Keratinocyte (primary cell): Measurements from ENCODE around the gene TRAF3. TPM values are rescaled to one million over a fixed set of nuclear protein-coding genes. Genes with fewer than 3 reads are reported as not detected.

Source experiments
- DNase-seq: peaks from one replicate; pipeline ENCODE4 v3.0.0-alpha.2; 2011; ENCODE audit warnings: low read depth, missing footprints, low spot score
- FAIRE-seq: peaks from 2 replicates; lab custom pipeline; 2011; peaks lifted over from hg19 to GRCh38; lab: Jason Lieb, UNC
- H2AFZ ChIP-seq: 2 replicates; pipeline ENCODE4 v1.6.0; 2012; ENCODE audit warnings: low read length, control low read depth, inconsistent platforms; ENCODE audit not compliant: control insufficient read depth
- H3K27ac ChIP-seq: 2 replicates; pipeline ENCODE4 v1.5.1; 2011; ENCODE audit warnings: low read length; ENCODE audit not compliant: control insufficient read depth, insufficient read depth
- H3K27me3 ChIP-seq: 3 replicates; pipeline ENCODE4 v1.6.0; 2011; ENCODE audit warnings: low read length; ENCODE audit not compliant: control insufficient read depth, insufficient read depth; ENCODE audit errors: extremely low read depth
- H3K36me3 ChIP-seq, 2 experiments: 2 replicates in 1 of 2; 3 replicates in 1 of 2; pipeline ENCODE4 v1.5.1; 2011; ENCODE audit warnings: low read length in 2 of 2, mild to moderate bottlenecking in 1 of 2; ENCODE audit not compliant: control insufficient read depth in 2 of 2, insufficient read depth in 2 of 2; ENCODE audit errors: extremely low read depth in 1 of 2
- H3K4me1 ChIP-seq: 3 replicates; pipeline ENCODE4 v1.5.1; 2011; ENCODE audit warnings: low read length; ENCODE audit not compliant: control insufficient read depth, insufficient read depth; ENCODE audit errors: extremely low read depth
- H3K4me2 ChIP-seq: 3 replicates; pipeline ENCODE4 v1.6.0; 2011; ENCODE audit warnings: low read depth, low read length; ENCODE audit not compliant: control insufficient read depth, insufficient read depth; ENCODE audit errors: extremely low read depth
- H3K4me3 ChIP-seq, 3 experiments: fragments of 200-600 bp in 1 of 3; sonication (generic) in 1 of 3; 2 replicates in 2 of 3; 3 replicates in 1 of 3; pipeline ENCODE4 v1.5.1; 2011 to 2016; ENCODE audit warnings: low read length in 3 of 3, mild to moderate bottlenecking in 3 of 3, control low read depth in 2 of 3, inconsistent platforms in 1 of 3, low read depth in 1 of 3, mixed read lengths in 1 of 3, mixed run types in 1 of 3, moderate library complexity in 1 of 3; ENCODE audit not compliant: control insufficient read depth in 2 of 3, insufficient read depth in 2 of 3; ENCODE audit errors: extremely low read depth in 1 of 3
- H3K79me2 ChIP-seq: 2 replicates; pipeline ENCODE4 v1.6.0; 2012; ENCODE audit warnings: low read length; ENCODE audit not compliant: control insufficient read depth, insufficient read depth
- H3K9ac ChIP-seq: 3 replicates; pipeline ENCODE4 v1.6.0; 2011; ENCODE audit warnings: low read length; ENCODE audit not compliant: control insufficient read depth, insufficient read depth; ENCODE audit errors: extremely low read depth
- H3K9me1 ChIP-seq: 3 replicates; pipeline ENCODE4 v1.6.0; 2011; ENCODE audit warnings: low read length; ENCODE audit not compliant: control insufficient read depth, insufficient read depth; ENCODE audit errors: extremely low read depth
- H3K9me3 ChIP-seq: 2 replicates; pipeline ENCODE4 v1.5.1; 2012; ENCODE audit warnings: low read depth, low read length; ENCODE audit not compliant: control insufficient read depth
- H4K20me1 ChIP-seq: 3 replicates; pipeline ENCODE4 v1.6.0; 2011; ENCODE audit warnings: low read length; ENCODE audit not compliant: control insufficient read depth, insufficient read depth; ENCODE audit errors: extremely low read depth
- EZH2 ChIP-seq: IDR thresholded peaks from one replicate; pipeline ENCODE4 v1.6.1; 2012; ENCODE audit warnings: inconsistent platforms, mild to moderate bottlenecking, low read length, moderate library complexity
- dilution Hi-C: fragments of 300-500 bp; cut with MboI; formaldehyde crosslinking; loops from one replicate; pipeline ENCODE4 v1.7.0; 2020; ENCODE audit warnings: low sequenced_read_pairs; ENCODE audit not compliant: extremely low pct_ligation_motif_present
- polyA minus RNA-seq, 3 experiments: library from RNA; depleted of rRNA, polyadenylated mRNA; stranded (reverse); fragments of >200 nt; gene quantifications; 1 replicate in 1 of 3; 2 replicates in 1 of 3; 3 replicates in 1 of 3; pipeline ENCODE4 v1.2.3, GENCODE V29; 2011
- polyA plus RNA-seq, 5 experiments: library from polyadenylated mRNA; depleted of rRNA in 3 of 5; stranded (reverse) in 3 of 5; stranded (forward) in 1 of 5; unstranded in 1 of 5; fragments of >200 nt; gene quantifications; 1 replicate in 1 of 5; 2 replicates in 3 of 5; 3 replicates in 1 of 5; pipeline versions ENCODE4 v1.2.1 to v1.2.3, GENCODE V29; 2011 to 2012; ENCODE audit warnings: missing spikeins in 2 of 5, low read depth in 1 of 5, low replicate concordance in 1 of 5
- TF ChIP-seq, protein P1 (sequence below), 3 experiments: IDR thresholded peaks in 1 of 3; conservative IDR thresholded peaks in 1 of 3; optimal IDR thresholded peaks in 1 of 3; 2 replicates in 2 of 3; 3 replicates in 1 of 3; pipeline versions ENCODE3 to v1.5.1; 2011; ENCODE audit warnings: low read length in 3 of 3, mild to moderate bottlenecking in 3 of 3, moderate library complexity in 2 of 3, control low read depth in 1 of 3, inconsistent platforms in 1 of 3; ENCODE audit not compliant: insufficient read depth in 2 of 3; ENCODE audit errors: extremely low read depth in 1 of 3

The TRAF3 gene
- 11.0 to 20.1 TPM (median 12.5 TPM) in 3 replicates for polyA plus RNA-seq
- polyA plus RNA-seq (2011; ENCODE audit: low read depth): 11.3 TPM
- 14.0 and 17.4 TPM in 2 replicates for polyA plus RNA-seq (2011; cell fraction: cytosol; rRNA removed)
- 18.8 and 22.7 TPM in 2 replicates for polyA plus RNA-seq (2011; cell fraction: nucleus; rRNA removed)
- 5.2 and 16.8 TPM in 2 replicates for polyA plus RNA-seq (2012; ENCODE audit: low replicate concordance)
- polyA minus RNA-seq: 21.9 to 45.6 TPM (median 25.2 TPM) in 3 replicates
- polyA minus RNA-seq (2011; cell fraction: cytosol; rRNA and poly(A)+ RNA removed): 12.5 TPM
- polyA minus RNA-seq (2011; cell fraction: nucleus; rRNA and poly(A)+ RNA removed): 11.1 and 14.6 TPM in 2 replicates

- peak within 1 kb of the TSS; percentile 85 for H2AFZ ChIP-seq
These were observed at the start of gene TRAF3 for GRCh38 chr14:102776761-102777710. TSS of gene TRAF3 (plus strand) at chr14:102777449. CDS start at chr14:102870202, 92,753 bp downstream.

GRCh38 chr14:102728501-102728900 is 48.7 kb upstream of the TRAF3 start:
- Histone ChIP-seq H3K4me3 (no peak overlapping the region), H2AFZ (no peak overlapping the region), H3K79me2 (no peaks in the 10 kb centered on the region), H3K27ac (no peak overlapping the region), H4K20me1 (no peaks in the 10 kb centered on the region), H3K9ac (no peak overlapping the region), H3K4me1 (no peaks in the 10 kb centered on the region), H3K9me1 (no peaks in the 10 kb centered on the region), H3K9me3 (no peaks in the 10 kb centered on the region), H3K27me3 (no peaks in the 10 kb centered on the region), H3K36me3 (peaks cover 30 to 36% of the 10 kb centered on the region in 2 experiments), H3K4me2 (no peak overlapping the region)
- dilution Hi-C loops: no loop called here
- DNase-seq: no peak
- FAIRE-seq: no peak
- TF ChIP-seq, protein P1, sequence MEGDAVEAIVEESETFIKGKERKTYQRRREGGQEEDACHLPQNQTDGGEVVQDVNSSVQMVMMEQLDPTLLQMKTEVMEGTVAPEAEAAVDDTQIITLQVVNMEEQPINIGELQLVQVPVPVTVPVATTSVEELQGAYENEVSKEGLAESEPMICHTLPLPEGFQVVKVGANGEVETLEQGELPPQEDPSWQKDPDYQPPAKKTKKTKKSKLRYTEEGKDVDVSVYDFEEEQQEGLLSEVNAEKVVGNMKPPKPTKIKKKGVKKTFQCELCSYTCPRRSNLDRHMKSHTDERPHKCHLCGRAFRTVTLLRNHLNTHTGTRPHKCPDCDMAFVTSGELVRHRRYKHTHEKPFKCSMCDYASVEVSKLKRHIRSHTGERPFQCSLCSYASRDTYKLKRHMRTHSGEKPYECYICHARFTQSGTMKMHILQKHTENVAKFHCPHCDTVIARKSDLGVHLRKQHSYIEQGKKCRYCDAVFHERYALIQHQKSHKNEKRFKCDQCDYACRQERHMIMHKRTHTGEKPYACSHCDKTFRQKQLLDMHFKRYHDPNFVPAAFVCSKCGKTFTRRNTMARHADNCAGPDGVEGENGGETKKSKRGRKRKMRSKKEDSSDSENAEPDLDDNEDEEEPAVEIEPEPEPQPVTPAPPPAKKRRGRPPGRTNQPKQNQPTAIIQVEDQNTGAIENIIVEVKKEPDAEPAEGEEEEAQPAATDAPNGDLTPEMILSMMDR (optimal IDR thresholded peaks at IDR 0.05 in 1 of 3, IDR thresholded peaks at IDR 0.05 in 1 of 3, conservative IDR thresholded peaks at IDR 0.05 in 1 of 3; ENCODE audit: extremely low read depth in 1 of 3, insufficient read depth in 2 of 3, low read length in 3 of 3): no peak
- TF ChIP-seq EZH2: no peak

More at GRCh38 chr14:102776761-102777710, at the start of gene TRAF3:
- dilution Hi-C loops: no loop called here
- no peaks in the 10 kb centered on the region for H3K9me3 ChIP-seq
- H3K4me2 ChIP-seq: peak within 1 kb of the TSS; percentile 96
- peaks cover 38% of the 10 kb centered on the region for H3K79me2 ChIP-seq
- no peaks in the 10 kb centered on the region for H3K27me3 ChIP-seq
- H3K4me1 ChIP-seq: peaks cover 21% of the 10 kb centered on the region
- no peak for DNase-seq
- FAIRE-seq: no peak
- no peaks in the 10 kb centered on the region for H3K36me3 ChIP-seq
- H3K27ac ChIP-seq: peak within 1 kb of the TSS; percentile 87
- no peaks in the 10 kb centered on the region for H4K20me1 ChIP-seq
- TF ChIP-seq EZH2: no peak
- TF ChIP-seq, protein P1 (optimal IDR thresholded peaks at IDR 0.05 in 1 of 3, IDR thresholded peaks at IDR 0.05 in 1 of 3, conservative IDR thresholded peaks at IDR 0.05 in 1 of 3; ENCODE audit: extremely low read depth in 1 of 3, insufficient read depth in 2 of 3, low read length in 3 of 3): no peak
- peaks cover 2% of the 10 kb centered on the region for H3K9me1 ChIP-seq
- peak within 1 kb of the TSS; percentile 43 to 95 (median 74) for H3K4me3 ChIP-seq
- H3K9ac ChIP-seq: peak within 1 kb of the TSS; percentile 81
